LHCN-M2 (cell line): ENCODE measurements around the gene INTS7. TPM values are rescaled to one million over a fixed set of nuclear protein-coding genes. Genes with fewer than 3 reads are reported as not detected.
"Not testable (repeated sequence)": the region's sequence is repeated elsewhere in the genome, so short reads cannot be mapped to it uniquely, and the experiment has no call there.

ENCODE experiments used
- DNase-seq: peaks from one replicate; pipeline ENCODE4 v3.0.0-alpha.2; 2012; ENCODE audit warnings: low read depth
- total RNA-seq: library from RNA; depleted of rRNA; stranded (reverse); fragments of >200 nt; gene quantifications from 2 replicates; pipeline ENCODE4 v1.2.3, GENCODE V29; 2014

INTS7 gene
- total RNA-seq, 1 experiment from 2014 or later: 17.7 TPM

DNA sequence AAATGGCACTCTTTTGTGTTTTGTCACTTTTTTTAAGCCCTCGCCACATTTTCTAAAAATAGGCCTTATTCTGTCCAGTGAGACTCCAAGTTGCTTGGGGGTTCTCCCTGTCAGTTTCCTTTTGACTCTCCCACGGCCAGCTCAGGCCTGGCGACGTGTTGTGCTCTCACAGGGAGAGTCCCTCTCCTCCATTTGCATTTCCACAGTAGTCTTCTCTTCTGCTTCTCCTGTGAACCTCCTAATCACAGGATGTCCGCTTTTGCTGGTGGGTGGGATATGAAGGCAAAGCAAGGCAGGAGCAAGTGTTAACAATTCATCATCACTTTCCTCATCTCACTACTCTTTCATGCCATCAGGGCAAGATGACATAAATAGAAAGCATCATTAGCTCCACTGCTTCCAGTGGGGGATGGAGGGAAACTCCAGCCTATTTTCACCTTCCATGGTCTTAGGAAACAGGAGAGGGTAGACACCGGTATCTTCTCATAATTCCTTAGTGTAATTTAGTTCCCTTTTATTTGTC, 99.8 kb downstream of the INTS7 start:
- DNase-seq: no peak

GRCh38 chr1:211933946-211934714, 101.2 kb downstream of the INTS7 start:
- DNase-seq: no peak

GRCh38 chr1:211932933-211933254, 102.5 kb downstream of the INTS7 start:
- no peak for DNase-seq

DNA sequence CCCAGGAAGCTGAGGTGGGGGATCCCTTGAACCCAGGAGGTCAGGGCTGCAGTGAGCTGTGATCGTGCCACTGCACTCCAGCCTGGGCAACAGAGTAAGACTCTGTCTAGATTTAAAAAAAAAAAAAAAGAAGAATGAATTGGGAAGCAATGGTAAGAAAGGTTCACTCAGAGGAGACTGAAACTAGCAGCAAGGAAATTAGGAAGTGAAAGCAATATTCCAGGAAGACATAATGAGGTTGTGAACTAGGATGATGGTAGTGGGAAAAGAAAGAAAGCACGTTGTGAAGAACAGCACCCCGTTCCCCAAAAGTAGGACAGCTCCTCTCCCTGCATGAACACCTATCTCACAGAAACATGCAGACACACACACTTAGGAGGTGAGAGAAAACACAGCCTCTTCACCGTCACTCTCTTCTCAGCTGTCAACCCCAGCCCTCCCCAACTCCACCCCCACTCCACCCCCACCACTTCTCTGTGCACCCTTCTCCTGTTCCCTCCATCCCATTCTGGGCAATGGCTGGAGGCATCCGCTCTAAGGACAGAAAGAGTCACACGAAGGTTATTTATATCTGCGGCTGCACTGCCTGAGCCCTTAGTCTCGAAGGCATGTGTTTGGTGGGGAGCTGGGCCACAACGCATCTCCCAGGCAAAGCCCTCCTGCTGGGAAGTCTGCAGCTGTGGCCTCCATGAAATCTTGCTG, 103.0 kb downstream of the INTS7 start:
- peak; percentile 64 for DNase-seq

DNA sequence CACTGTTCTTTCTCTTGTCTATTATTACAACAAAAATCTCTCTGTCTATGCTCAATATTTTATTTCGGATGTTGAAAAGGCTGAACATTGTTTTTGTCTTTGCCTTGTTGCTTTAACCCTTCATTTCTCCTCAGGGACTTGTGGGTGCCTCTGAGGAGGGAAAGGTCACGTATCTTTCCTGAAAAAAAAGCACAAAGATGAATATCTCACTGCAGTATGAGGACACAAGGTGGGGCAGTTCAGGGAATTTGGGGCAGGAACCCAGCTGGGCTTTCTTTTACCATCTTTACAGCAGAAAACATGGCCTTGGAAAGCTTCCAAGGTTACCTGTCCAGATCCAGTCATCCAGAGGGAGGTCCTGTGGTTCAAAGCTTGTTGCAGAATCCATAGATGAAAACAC, 105.7 kb downstream of the INTS7 start:
- no peak for DNase-seq

GRCh38 chr1:211928993-211929637, 106.2 kb downstream of the INTS7 start:
- DNase-seq: no peak

- DNase-seq: no peak
Observed at GRCh38 chr1:211928290-211928801, 107.0 kb downstream of the INTS7 start.

DNA sequence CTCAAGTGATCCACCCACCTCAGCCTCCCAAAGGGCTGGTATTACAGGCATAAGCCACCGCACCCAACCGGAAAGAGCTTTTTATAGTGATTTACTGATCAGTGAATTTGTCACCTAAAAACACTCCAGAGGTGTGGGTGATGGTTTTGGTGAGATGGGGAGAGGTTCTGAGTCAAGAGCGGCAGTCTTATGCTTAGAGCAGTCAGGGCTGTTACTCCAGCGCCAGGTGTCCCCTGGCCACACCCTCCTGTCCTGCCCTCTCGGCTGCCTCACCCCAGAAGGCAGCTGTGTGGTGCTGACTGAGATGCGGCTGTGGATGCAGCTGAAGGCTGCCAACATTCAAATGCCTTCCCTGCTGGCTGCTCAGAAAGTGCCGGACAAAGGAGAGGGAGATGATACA, 110.3 kb downstream of the INTS7 start:
- peak; percentile 70 for DNase-seq

DNA sequence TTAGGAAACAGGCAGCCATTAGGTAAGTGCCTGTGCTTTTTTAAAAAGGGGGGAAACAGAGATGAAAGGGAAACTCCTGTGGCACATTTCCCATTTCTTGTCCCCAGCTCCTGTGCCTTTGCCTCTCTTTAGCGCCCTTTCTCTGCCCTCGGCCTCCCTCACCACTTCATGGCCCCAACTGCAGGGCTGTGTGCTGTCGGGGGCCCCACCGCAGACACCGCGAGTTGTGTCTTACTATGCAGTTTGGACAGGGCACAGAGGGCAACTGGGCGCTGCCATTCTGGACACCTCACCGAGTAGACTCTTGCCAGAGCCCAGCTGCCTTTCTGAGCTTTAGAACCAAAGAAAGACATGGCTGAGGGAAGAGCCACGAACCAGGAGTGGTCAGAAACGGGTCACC, 111.1 kb downstream of the INTS7 start:
- no peak for DNase-seq

DNA sequence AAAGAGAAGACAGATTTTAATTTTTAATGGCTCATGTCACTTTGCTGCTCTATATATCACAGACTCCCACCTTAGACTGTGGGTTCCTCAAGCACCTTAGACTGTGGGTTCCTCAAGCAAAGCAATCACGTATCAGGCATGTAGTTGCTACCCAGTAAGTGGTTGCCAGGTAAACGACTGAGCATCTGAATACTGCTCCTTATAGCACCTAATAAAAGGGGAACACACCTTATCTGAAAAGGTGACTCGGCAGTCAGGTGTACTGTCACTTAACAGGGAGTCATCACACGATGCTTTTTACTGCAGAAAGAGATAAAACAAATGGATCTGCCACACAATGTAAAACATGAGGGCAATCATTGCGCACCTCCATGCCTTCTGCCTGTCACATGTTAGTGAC, 112.3 kb downstream of the INTS7 start:
- DNase-seq: no peak

GRCh38 chr1:211921579-211922095, 113.7 kb downstream of the INTS7 start:
- DNase-seq: no peak

DNA sequence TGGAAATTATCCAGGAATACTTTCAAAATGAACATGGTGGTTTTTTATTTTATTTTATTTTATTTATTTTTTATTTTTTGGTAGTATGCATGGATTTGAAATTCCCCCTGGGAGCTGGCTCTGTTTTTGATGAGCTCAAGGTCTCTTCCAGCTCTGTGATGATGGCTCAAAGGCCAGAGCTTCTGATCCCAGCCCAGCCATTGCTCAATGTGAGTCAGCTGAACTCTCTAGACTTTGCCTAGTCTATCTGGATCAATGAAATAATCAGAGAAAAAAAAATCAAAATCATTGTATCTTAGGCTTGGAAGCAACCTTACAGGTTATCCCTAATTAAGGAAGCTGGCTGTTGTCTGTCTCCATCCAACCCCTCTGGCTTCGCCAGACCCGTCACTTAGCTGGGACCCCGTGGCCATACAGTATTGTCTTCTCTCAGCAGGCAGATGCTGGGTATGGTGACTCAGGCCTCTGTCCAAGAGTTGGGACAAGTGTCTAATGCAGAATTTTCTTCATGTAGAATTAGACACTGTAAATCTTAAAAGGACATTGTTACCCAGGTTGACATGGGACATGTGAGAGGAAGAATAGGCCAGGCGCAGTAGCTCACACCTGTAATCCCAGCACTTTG, 114.6 kb downstream of the INTS7 start:
- DNase-seq: no peak

DNA sequence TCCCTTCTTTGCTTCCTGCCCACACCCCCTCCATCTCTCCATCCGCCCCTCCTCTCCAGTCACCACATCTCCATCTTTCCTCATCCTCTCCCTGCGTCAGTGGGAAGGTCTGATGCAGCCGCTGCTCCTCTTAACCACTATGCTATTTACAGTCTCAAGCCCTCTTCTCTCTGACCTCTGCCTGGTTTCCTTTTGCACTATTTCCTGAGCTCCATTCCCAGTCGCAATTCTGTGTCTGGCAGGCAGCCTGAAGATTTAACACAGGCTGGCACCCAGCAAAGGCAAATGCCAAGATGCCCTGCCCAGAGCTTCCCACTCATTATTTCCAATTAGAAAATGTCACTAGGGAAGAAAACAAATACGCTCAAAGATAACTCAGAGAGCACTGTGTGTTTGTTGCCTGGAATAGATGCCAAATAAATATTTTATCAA, 115.2 kb downstream of the INTS7 start:
- DNase-seq: peak; percentile 24

DNA sequence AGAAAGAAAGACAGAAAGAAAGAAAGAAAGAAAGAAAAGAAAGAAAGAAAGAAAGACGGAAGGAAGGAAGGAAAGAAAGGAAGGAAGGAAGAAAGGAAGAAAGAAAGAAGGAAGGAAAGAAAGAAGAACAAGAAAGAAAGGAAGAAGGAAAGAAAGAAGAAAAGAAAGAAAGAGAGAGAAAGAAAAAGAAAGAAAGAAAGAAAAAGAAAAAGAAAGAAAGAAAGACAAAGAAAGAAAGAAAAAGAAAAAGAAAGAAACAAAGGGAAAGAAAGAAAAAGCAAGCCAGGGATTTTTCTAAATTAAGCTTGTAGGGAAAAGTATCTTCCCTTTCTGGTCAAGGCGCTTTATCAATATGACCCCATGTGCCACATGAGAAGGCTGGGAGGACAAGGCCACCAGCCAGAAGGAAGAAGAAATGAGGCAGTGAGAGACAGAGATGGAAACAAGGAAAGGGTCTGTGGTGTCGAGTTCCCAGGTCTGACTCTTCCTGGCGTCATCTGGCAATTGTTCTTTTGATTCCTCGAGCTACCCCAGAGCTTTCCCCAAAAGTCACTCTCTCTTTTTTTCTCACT, 116.4 kb downstream of the INTS7 start:
- no peak for DNase-seq

DNA sequence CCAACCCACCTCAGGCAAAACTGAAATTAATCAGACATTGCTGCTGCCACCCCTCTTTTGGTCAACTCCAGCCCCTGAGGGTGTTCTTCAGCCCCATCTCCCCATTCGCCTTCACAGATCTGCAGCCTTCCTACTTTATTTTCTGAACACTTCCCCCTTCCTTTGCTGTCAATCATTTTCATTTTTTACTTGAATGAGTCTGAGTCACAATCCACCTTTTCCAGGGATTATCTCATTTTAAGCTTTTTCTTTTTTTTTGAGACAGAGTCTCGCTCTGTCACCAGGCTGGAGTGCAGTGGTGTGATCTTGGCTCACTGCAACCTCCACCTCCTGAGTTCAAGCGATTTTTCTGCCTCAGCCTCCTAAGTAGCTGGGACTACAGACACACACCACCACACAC, 118.9 kb downstream of the INTS7 start:
- not testable (repeated sequence) for DNase-seq

GRCh38 chr1:211915924-211916323, 119.4 kb downstream of the INTS7 start:
- DNase-seq: no peak

DNA sequence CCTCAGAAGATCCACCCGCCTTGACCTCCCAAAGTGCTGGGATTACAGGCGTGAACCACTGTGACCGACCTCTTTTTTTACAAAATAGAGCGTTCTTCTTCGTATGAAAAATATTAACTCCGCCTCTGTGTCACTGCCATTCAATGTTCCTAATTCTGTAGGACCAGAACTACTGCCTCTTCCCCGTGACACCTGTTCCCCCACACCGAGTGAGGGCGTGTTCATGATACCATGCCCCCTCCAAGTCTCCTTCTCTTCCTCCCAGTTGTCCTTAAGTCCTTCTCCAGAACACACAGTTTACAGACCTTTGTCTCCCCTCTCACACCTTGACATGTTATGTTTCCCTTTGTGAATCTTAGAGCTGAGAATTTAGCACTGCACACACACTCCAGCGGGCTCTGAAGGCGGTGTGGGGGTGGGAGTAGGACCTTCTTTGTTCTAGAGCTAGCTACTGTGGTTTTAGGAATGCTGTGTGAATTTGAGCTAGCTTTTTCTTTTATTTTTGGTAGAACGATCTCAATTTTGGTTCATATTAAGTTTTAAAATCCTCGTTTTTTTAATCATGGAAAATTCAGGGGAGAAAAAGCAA, 122.4 kb downstream of the INTS7 start:
- no peak for DNase-seq

DNA sequence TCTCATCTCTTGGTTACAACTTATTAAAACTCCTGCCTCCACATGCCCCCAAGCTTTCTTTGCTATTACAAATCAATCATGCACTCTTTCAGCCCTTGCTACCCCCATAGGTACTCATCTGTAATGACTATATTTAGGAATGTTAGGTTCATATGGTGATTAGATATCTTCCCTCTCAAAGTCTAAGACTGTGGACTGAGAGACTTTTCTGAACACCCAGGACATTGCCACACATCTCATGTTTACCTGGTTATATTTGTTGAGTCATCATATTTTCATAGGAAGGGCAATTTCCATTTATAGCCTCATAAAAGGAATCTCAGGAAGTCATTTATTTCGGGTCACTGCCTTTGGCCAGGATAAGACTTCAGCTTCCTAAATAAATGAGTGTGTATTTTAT, 123.3 kb downstream of the INTS7 start:
- no peak for DNase-seq

DNA sequence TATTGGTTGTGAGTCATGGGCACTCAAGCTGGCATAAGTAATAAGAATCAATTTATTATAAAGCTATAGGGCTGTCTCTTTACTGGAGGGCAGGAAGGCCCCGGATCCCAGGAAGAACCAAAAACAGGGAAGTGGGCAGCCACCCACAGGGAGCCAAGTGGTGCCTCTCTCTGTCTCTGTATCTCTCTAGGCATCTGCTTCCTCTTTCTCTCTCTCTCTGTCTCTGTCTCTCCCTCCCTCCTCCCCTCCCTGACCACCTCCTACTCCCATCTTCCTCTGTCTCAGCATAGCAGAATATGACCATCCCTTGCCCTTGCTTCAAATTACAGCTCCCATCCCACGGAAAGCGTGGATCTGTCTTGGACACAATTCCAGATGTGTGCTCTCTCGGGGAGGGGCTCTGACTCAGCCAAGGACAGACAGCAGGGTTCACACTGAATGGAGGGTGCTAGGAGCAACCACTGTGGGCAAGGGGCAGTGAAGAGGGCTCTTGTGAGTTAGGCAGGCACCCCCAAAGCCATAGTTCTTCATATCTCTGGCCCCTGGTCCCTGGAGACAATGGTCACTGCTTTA, 124.4 kb downstream of the INTS7 start:
- no peak for DNase-seq

- no peak for DNase-seq
Observed at GRCh38 chr1:211910113-211910884, 125.1 kb downstream of the INTS7 start.
